ENCODE measurements around the gene SMCO4.
A peak's percentile ranks its signal among the peaks of the same experiment; 100 is the strongest.
"Not testable (repeated sequence)": the region's sequence is repeated elsewhere in the genome, so short reads cannot be mapped to it uniquely, and the experiment has no call there.

SMCO4 gene

GRCh38 chr11:93543292-93543977, at the start of gene SMCO4:
Gene SMCO4, minus strand, starts transcription at chr11:93543391. Its CDS starts 64,202 bp downstream, at chr11:93479189.
- DNase-seq, result peak; percentile 94

GRCh38 chr11:93591247-93591898, 48.2 kb upstream of the SMCO4 start:
- peak; percentile 86 for DNase-seq

- DNase-seq, result no peak
Measured at GRCh38 chr11:93589347-93589746, 46.2 kb upstream of the SMCO4 start.

GRCh38 chr11:93587858-93588581, 44.8 kb upstream of the SMCO4 start:
- no peak for DNase-seq

- not testable (repeated sequence) for DNase-seq
Measured at GRCh38 chr11:93587425-93587824, 44.2 kb upstream of the SMCO4 start.

- peak; percentile 86 for DNase-seq
Measured at GRCh38 chr11:93585758-93586157, 42.6 kb upstream of the SMCO4 start.

GRCh38 chr11:93583490-93583889, 40.3 kb upstream of the SMCO4 start:
- DNase-seq, result no peak

GRCh38 chr11:93579187-93579751, 36.1 kb upstream of the SMCO4 start:
- no peak for DNase-seq

GRCh38 chr11:93577286-93577685, 34.1 kb upstream of the SMCO4 start:
- DNase-seq, result no peak

GRCh38 chr11:93576870-93577269, 33.7 kb upstream of the SMCO4 start:
- not testable (repeated sequence) for DNase-seq

- no peak for DNase-seq
Measured at GRCh38 chr11:93574638-93575220, 31.5 kb upstream of the SMCO4 start.

GRCh38 chr11:93573184-93573583, 30.0 kb upstream of the SMCO4 start:
- DNase-seq, result no peak

GRCh38 chr11:93572621-93573020, 29.4 kb upstream of the SMCO4 start:
- DNase-seq, result no peak

- DNase-seq, result no peak
Measured at GRCh38 chr11:93572171-93572570, 29.0 kb upstream of the SMCO4 start.

GRCh38 chr11:93571612-93572011, 28.4 kb upstream of the SMCO4 start:
- DNase-seq, result no peak

- DNase-seq, result peak; percentile 77
Measured at GRCh38 chr11:93570759-93571413, 27.7 kb upstream of the SMCO4 start.

GRCh38 chr11:93569496-93569895, 26.3 kb upstream of the SMCO4 start:
- DNase-seq, result no peak

- DNase-seq, result no peak
Measured at GRCh38 chr11:93568726-93569125, 25.5 kb upstream of the SMCO4 start.

GRCh38 chr11:93567401-93567895, 24.3 kb upstream of the SMCO4 start:
- no peak for DNase-seq

GRCh38 chr11:93564895-93565294, 21.7 kb upstream of the SMCO4 start:
- no peak for DNase-seq

- DNase-seq, result no peak
Measured at GRCh38 chr11:93563857-93564256, 20.7 kb upstream of the SMCO4 start.

- DNase-seq, result no peak
Measured at GRCh38 chr11:93560199-93560932, 17.2 kb upstream of the SMCO4 start.

Data from islet precursor cell (in vitro differentiated cells).